Smooth muscle cell (in vitro differentiated cells): Measurements from ENCODE around the gene CCZ1B. TPM values are rescaled to one million over a fixed set of nuclear protein-coding genes. Genes with fewer than 3 reads are reported as not detected.
"Not testable (repeated sequence)": the region's sequence is repeated elsewhere in the genome, so short reads cannot be mapped to it uniquely, and the experiment has no call there.

ENCODE experiments used
- DNase-seq: peaks from one replicate; lab custom pipeline; 2025; ENCODE audit not compliant: unreplicated experiment; lab: John Stamatoyannopoulos, UW
- H2AFZ ChIP-seq: fragments of 200-600 bp; sonication (generic); 2 replicates; pipeline ENCODE4 v1.6.0; 2016; ENCODE audit warnings: antibody characterized with exemption, low read depth, mild to moderate bottlenecking
- H3F3A ChIP-seq: fragments of 200-600 bp; sonication (generic); 2 replicates; pipeline ENCODE4 v1.6.0; 2017; ENCODE audit warnings: antibody characterized with exemption, low read depth
- H3K27ac ChIP-seq: fragments of 200-600 bp; sonication (generic); 2 replicates; pipeline ENCODE4 v1.5.1; 2016; ENCODE audit warnings: low read depth, mild to moderate bottlenecking
- H3K27me3 ChIP-seq: fragments of 200-600 bp; sonication (generic); 2 replicates; pipeline ENCODE4 v1.6.1; 2016; ENCODE audit warnings: low read depth, mild to moderate bottlenecking
- H3K36me3 ChIP-seq: fragments of 200-600 bp; sonication (generic); 2 replicates; pipeline ENCODE4 v1.5.1; 2016; ENCODE audit warnings: low read depth
- H3K4me1 ChIP-seq: fragments of 200-600 bp; sonication (generic); 2 replicates; pipeline ENCODE4 v1.5.1; 2016; ENCODE audit warnings: low read depth
- H3K4me2 ChIP-seq: fragments of 200-600 bp; sonication (generic); 2 replicates; pipeline ENCODE4 v1.6.0; 2016; ENCODE audit warnings: mild to moderate bottlenecking
- H3K4me3 ChIP-seq: fragments of 200-600 bp; sonication (generic); 2 replicates; pipeline ENCODE4 v1.5.1; 2016; ENCODE audit warnings: mild to moderate bottlenecking
- H3K79me2 ChIP-seq: fragments of 200-600 bp; sonication (generic); 2 replicates; pipeline ENCODE4 v1.6.0; 2016; ENCODE audit warnings: low read depth, mild to moderate bottlenecking
- H3K9ac ChIP-seq: fragments of 200-600 bp; sonication (generic); 2 replicates; pipeline ENCODE4 v1.6.0; 2016; ENCODE audit warnings: low read depth
- H3K9me3 ChIP-seq: fragments of 200-600 bp; sonication (generic); replicated peaks from 2 replicates; pipeline ENCODE4 v1.5.1; 2016; ENCODE audit warnings: low read depth
- H4K20me1 ChIP-seq: fragments of 200-600 bp; sonication (generic); 2 replicates; pipeline ENCODE4 v1.6.0; 2016; ENCODE audit warnings: low read depth
- WGBS: methylation state at CpG from one replicate; pipeline ENCODE4 v1.1.7; 2016; ENCODE audit warnings: low lambda C conversion rate; 5-methylcytosine and 5-hydroxymethylcytosine counted together
- polyA plus RNA-seq: library from polyadenylated mRNA; unstranded; fragments of >200 nt; fragmentation: Nextera tagmentation; extraction: Ambion mirVana; gene quantifications from 2 replicates; pipeline ENCODE4 v1.2.1, GENCODE V29; 2016
- total RNA-seq: library from RNA; depleted of rRNA; stranded (reverse); fragments of >200 nt; gene quantifications from 2 replicates; pipeline ENCODE4 v1.2.3, GENCODE V29; 2014
- TF ChIP-seq, protein P1 (sequence below): fragments of 200-600 bp; sonication (generic); IDR thresholded peaks from 2 replicates; pipeline ENCODE4 v1.5.1; 2017; ENCODE audit warnings: borderline replicate concordance, mild to moderate bottlenecking, antibody characterized with exemption; ENCODE audit not compliant: insufficient read depth, poor library complexity, severe bottlenecking

The CCZ1B gene
- total and polyA plus RNA-seq, 2 experiments from 2014 or later: 32.0 to 36.9 TPM

DNA sequence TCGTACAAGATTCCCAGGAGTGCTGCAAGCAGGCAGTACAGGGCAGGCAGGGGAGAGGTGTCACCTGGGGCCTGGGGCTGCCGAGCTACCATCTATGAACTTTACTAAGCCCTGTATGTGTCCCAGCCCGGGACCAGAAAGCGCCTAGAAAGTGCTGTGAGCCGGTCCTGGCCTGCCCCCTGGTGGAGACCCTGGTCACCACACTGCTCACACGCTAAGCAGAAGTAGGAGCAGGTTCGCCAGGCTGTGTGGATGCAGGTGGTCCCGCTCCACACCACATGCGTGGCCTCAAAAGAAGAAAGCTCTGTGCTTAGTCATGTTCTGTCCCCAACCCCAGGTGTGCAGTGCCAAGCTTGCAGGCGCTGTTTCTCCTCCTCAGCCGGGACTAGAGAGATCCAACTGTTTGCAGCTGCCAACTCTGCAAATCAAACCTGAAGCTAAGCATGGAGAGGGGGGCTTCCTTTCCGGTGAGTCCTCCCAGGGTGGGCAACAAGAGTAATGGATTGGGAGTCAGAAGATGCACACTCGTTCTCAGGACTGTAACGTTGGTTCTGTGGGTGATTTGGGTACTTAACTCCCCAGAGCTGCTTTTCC, 31.7 kb upstream of the CCZ1B start:
- not testable (repeated sequence) for H3K79me2 ChIP-seq, H3K9me3 ChIP-seq, H3F3A ChIP-seq, H3K9ac ChIP-seq, H3K27me3 ChIP-seq, H3K36me3 ChIP-seq, DNase-seq, H4K20me1 ChIP-seq, H3K4me2 ChIP-seq, H3K4me1 ChIP-seq, H3K4me3 ChIP-seq, H2AFZ ChIP-seq, H3K27ac ChIP-seq
- TF ChIP-seq, protein P1, sequence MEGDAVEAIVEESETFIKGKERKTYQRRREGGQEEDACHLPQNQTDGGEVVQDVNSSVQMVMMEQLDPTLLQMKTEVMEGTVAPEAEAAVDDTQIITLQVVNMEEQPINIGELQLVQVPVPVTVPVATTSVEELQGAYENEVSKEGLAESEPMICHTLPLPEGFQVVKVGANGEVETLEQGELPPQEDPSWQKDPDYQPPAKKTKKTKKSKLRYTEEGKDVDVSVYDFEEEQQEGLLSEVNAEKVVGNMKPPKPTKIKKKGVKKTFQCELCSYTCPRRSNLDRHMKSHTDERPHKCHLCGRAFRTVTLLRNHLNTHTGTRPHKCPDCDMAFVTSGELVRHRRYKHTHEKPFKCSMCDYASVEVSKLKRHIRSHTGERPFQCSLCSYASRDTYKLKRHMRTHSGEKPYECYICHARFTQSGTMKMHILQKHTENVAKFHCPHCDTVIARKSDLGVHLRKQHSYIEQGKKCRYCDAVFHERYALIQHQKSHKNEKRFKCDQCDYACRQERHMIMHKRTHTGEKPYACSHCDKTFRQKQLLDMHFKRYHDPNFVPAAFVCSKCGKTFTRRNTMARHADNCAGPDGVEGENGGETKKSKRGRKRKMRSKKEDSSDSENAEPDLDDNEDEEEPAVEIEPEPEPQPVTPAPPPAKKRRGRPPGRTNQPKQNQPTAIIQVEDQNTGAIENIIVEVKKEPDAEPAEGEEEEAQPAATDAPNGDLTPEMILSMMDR: peak; percentile 72
- WGBS: 22% methylated on average over 14 of the region's 14 CpGs

DNA sequence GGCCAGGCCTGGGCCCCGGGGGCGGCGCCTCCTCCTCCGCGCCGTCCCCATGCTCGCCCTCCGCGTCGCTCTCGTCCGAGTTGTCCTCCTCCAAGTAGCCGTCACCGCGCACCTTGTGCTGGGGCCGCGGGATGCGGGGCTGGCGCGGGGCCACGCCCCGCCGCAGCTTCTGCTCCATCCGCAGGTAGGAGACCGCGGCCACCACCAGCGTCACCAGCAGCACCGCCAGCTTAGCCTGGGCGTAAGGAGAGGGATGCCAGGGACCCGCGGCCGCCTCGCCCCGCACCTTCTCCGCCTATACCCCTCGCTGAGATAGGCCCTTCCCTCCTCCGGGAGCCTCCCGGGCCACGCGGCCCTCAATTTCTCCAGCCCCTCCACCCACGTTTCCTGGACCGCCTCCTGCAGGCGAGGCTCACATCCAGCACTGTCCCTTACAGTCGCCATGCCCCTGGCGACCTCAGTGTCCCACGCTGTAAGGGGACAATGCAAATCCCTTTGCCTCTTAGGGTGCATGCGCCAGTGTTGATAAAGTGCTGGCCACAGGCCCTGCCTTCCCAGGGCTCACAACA, 29.6 kb upstream of the CCZ1B start:
- H2AFZ ChIP-seq, H3K9ac ChIP-seq: not testable (repeated sequence)
- H3K4me2 ChIP-seq: peak overlapping the region; percentile 85

DNA sequence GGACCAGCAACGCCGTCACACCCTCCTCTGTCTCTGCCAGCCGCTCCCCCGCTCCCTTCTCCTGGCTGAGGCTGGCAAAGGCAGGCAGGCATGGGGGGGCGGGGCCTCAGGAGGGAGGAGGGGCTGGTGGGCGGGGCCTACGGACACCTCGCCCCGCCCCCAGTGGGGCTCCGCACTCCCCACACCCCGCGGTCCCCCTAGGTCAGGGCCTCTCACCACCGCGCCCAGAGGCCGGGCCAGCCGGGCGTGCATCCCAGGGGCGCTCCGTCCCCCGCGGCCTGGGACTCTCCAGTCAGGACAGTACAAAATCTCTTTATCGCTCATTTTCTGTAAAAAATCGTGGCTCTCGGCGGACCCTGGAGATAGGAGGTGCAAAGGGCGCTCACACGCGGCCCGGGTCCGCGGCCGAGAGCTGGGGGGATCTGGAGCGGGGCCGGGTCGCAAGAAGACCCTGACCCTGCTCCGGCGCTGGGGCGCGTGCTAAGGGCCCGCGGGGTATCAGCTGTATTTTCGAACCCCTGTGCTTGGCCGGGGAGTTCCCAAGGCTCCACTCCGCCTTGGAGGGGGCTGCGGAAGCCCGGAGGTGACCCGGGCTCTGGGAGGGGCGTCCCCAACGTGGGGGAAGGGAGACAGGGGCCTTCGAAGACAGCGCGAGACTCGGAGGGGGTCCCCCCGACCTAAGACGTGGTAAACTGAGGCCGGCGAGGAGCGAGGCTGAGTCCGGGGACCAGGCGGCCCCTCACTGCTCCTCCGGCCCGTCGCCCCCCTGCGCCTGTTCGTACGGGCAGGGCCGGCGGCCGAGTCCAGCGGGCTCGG, 28.9 kb upstream of the CCZ1B start:
- 1% methylated on average over 47 of the region's 71 CpGs for WGBS
- not testable (repeated sequence) for H3K79me2 ChIP-seq, H3K27ac ChIP-seq, H3F3A ChIP-seq, H4K20me1 ChIP-seq, H3K9me3 ChIP-seq, H3K9ac ChIP-seq, DNase-seq, H3K4me1 ChIP-seq, H3K36me3 ChIP-seq, H3K27me3 ChIP-seq
- H3K4me2 ChIP-seq: peak overlapping the region; percentile 85
- peak overlapping the region; percentile 45 for H3K4me3 ChIP-seq
- peak overlapping the region; percentile 72 for H2AFZ ChIP-seq

More for the DNA sequence above, 29.6 kb upstream of the CCZ1B start:
- WGBS: 9% methylated on average over 13 of the region's 47 CpGs
- DNase-seq, H3K27me3 ChIP-seq, H3F3A ChIP-seq, H3K79me2 ChIP-seq, H3K9me3 ChIP-seq, H3K36me3 ChIP-seq, H3K4me1 ChIP-seq, H3K27ac ChIP-seq, H4K20me1 ChIP-seq: not testable (repeated sequence)
- peak overlapping the region; percentile 45 for H3K4me3 ChIP-seq

DNA sequence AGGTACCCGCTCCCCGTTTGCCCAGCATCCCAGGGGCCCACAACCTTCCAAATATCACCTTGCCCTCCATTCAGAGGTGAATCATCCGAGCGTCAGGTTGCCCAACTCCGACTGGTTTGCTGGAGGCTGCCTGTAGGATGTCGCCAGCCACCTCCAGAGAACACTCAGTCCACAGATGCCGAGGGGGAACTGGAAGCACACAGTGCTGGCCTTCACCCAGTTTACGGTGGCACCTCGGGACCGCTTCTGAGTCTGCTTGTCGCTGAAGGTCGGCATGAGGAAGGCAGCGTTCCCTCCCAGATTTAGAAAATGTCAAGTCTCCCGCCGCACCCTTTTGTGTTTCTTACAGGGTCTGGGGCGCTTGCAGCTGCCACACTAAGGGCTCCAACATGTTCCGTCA, 27.6 kb upstream of the CCZ1B start:
- H4K20me1 ChIP-seq, DNase-seq, H3K27ac ChIP-seq, H3K4me3 ChIP-seq, H3K36me3 ChIP-seq, H3K4me1 ChIP-seq, H3K79me2 ChIP-seq, H3F3A ChIP-seq, H3K27me3 ChIP-seq, H2AFZ ChIP-seq, H3K9me3 ChIP-seq, H3K4me2 ChIP-seq, H3K9ac ChIP-seq: not testable (repeated sequence)
- WGBS: 89% methylated on average over 17 of the region's 17 CpGs

DNA sequence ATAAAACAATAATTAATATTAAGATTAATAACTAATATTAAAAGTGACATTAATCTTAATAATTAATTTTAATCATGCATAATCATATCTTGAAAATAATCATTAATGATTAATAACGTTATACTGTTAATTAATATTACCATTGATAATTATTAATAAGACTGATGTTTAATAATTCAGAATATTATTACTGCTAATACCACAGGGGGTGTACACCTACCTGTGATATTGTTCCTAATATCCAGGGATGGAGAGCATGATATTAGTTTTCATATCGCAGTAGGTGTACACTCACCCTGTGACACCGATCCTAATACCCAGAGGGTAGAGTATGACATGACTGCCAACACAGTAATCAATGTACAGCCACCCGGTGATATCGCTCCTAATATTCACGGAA, 23.1 kb upstream of the CCZ1B start:
- not testable (repeated sequence) for H3K9ac ChIP-seq, H3K4me1 ChIP-seq, H3K79me2 ChIP-seq, H3F3A ChIP-seq, H3K36me3 ChIP-seq, H3K4me2 ChIP-seq, H3K4me3 ChIP-seq, DNase-seq, H4K20me1 ChIP-seq, H2AFZ ChIP-seq, H3K9me3 ChIP-seq, H3K27me3 ChIP-seq, H3K27ac ChIP-seq
- WGBS: 96% methylated on average over 6 of the region's 6 CpGs

DNA sequence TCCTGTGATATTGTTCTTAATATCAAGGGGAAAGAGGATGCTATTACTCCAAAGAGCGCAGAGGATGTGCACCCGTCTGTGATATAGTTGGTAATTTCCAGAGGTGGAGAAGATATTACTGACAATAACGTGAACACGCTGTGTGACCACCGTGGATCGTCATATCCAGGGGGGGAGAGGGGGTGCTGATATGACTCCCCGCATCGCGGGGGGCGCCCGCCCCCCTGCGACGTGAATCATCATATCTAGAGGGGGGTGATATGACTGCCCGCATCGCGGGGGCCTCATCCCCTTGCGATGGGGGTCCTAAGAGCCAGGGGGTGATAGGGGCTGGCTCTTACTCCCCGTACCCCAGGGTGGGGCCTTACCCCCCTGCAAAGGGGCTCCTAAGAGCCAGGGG, 21.7 kb upstream of the CCZ1B start:
- H4K20me1 ChIP-seq, H3K9me3 ChIP-seq, H3K4me1 ChIP-seq, DNase-seq, H3K79me2 ChIP-seq, H3K4me3 ChIP-seq, H2AFZ ChIP-seq, H3K27me3 ChIP-seq, H3K9ac ChIP-seq, H3K4me2 ChIP-seq, H3K27ac ChIP-seq, H3F3A ChIP-seq, H3K36me3 ChIP-seq: not testable (repeated sequence)
- WGBS: 83% methylated on average over 18 of the region's 18 CpGs

DNA sequence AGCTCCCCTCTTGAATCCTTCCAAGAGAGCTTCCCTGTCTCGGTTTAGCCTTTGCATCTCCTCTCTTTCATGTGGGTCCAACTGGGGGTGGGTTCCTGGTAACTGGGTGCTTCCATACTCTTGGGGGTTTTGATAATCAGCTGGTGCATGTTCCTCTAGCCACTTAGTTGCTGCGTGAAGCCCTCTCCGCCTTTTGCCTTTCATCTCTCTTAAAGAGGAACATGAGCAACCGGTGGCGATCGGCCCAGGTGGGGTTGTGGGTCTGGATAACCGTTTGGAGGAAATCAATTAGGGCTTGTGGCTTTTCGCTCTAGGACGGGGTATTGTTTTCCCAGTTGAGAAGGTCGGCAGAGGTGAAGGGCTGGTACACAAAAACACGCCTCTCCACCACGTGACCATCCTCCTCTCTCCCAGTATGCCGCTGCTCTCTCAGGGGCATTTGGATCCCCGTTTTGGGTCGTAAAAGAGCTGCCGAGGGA, 19.9 kb upstream of the CCZ1B start:
- H3K27ac ChIP-seq, H3K9ac ChIP-seq, H4K20me1 ChIP-seq, H2AFZ ChIP-seq, DNase-seq, H3K79me2 ChIP-seq, H3K4me2 ChIP-seq, H3K36me3 ChIP-seq, H3K4me1 ChIP-seq, H3K9me3 ChIP-seq, H3K4me3 ChIP-seq, H3F3A ChIP-seq, H3K27me3 ChIP-seq: not testable (repeated sequence)
- 84% methylated on average over 16 of the region's 16 CpGs for WGBS
